B cell (primary cell): ENCODE data around the gene GPC4. TPM values are rescaled to one million over a fixed set of nuclear protein-coding genes. Genes with fewer than 3 reads are reported as not detected.
A peak's percentile ranks its signal among the peaks of the same experiment; 100 is the strongest.

Source experiments
- ATAC-seq: fragments of 200-7000 bp; cut with Tn5 transposase; one replicate; pipeline ENCODE4 v1.10.0; 2021; ENCODE audit warnings: low read depth, mild to moderate bottlenecking, moderate number of reproducible peaks, moderate library complexity
- CTCF ChIA-PET: fragments of 350-600 bp; sonication (Branson Sonifier 250); formaldehyde crosslinking; loops from one replicate; lab custom pipeline; 2021; ENCODE audit warnings: antibody characterized with exemption, inconsistent platforms; lab: Charles Lee
- POLR2A ChIA-PET: fragments of 350-600 bp; sonication (Branson Sonifier 250); formaldehyde crosslinking; loops from one replicate; lab custom pipeline; 2021; ENCODE audit warnings: antibody characterized with exemption; lab: Charles Lee
- DNase-seq: peaks from one replicate; pipeline ENCODE4 v3.0.0; 2013
- H2AFZ ChIP-seq: 2 replicates; pipeline ENCODE4 v1.6.1; 2012; ENCODE audit warnings: mild to moderate bottlenecking, low read depth, low read length; ENCODE audit not compliant: insufficient read depth, poor library complexity, severe bottlenecking
- H3K27ac ChIP-seq, 2 donors: 1 replicate in 1 of 2; 2 replicates in 1 of 2; pipeline ENCODE4 v1.5.1; 2012 to 2013; ENCODE audit warnings: low read length in 2 of 2, mild to moderate bottlenecking in 2 of 2, moderate library complexity in 1 of 2
- H3K27me3 ChIP-seq, 4 experiments: fragments of 200-600 bp in 1 of 4; sonication (generic) in 1 of 4; replicated peaks in 1 of 4; 1 replicate in 2 of 4; 2 replicates in 2 of 4; pipeline versions ENCODE4 v1.6.1 to v1.7.0; 2013 to 2016; ENCODE audit warnings: low read length in 3 of 4, mild to moderate bottlenecking in 2 of 4, mixed read lengths in 1 of 4, moderate library complexity in 1 of 4; ENCODE audit not compliant: insufficient read depth in 4 of 4, control insufficient read depth in 3 of 4; ENCODE audit errors: control extremely low read depth in 1 of 4
- H3K36me3 ChIP-seq, 2 experiments: replicated peaks in 1 of 2; 1 replicate in 1 of 2; 2 replicates in 1 of 2; pipeline versions ENCODE4 v1.6.1 to v1.7.1; 2013; ENCODE audit warnings: low read length in 1 of 2; ENCODE audit not compliant: insufficient read depth in 2 of 2, control insufficient read depth in 1 of 2; ENCODE audit errors: control extremely low read depth in 1 of 2, extremely low read depth in 1 of 2
- H3K4me1 ChIP-seq, 2 donors: fragments of 200-600 bp in 1 of 2; sonication (generic) in 1 of 2; 1 replicate in 1 of 2; 2 replicates in 1 of 2; pipeline versions ENCODE4 v1.5.1 to v1.6.1; 2013 to 2017; ENCODE audit warnings: low read length in 2 of 2; ENCODE audit not compliant: control insufficient read depth in 2 of 2, insufficient read depth in 2 of 2
- H3K4me2 ChIP-seq: replicated peaks from 2 replicates; pipeline ENCODE3; 2012; ENCODE audit warnings: mild to moderate bottlenecking, low read depth, low read length; ENCODE audit not compliant: poor library complexity, severe bottlenecking
- H3K4me3 ChIP-seq, 5 experiments: fragments of 200-600 bp in 1 of 5; sonication (generic) in 1 of 5; 1 replicate in 3 of 5; 2 replicates in 2 of 5; pipeline versions ENCODE4 v1.5.1 to v1.7.0; 2011 to 2016; ENCODE audit warnings: low read length in 4 of 5, mild to moderate bottlenecking in 4 of 5, low read depth in 2 of 5, control low read depth in 1 of 5, moderate library complexity in 1 of 5; ENCODE audit not compliant: insufficient read depth in 1 of 5; ENCODE audit errors: control extremely low read depth in 1 of 5, extremely low read depth in 1 of 5
- H3K79me2 ChIP-seq: fragments of 200-600 bp; sonication (generic); one replicate; pipeline ENCODE4 v1.6.0; 2016; ENCODE audit warnings: low read length; ENCODE audit not compliant: control insufficient read depth, insufficient read depth
- H3K9ac ChIP-seq: fragments of 200-600 bp; sonication (generic); 2 replicates; pipeline ENCODE4 v1.6.1; 2017; ENCODE audit warnings: mild to moderate bottlenecking, low read length, moderate library complexity
- H3K9me3 ChIP-seq, 3 donors: one replicate each; pipeline versions ENCODE4 v1.6.1 to v1.7.1; 2013; ENCODE audit warnings: low read length in 2 of 3; ENCODE audit not compliant: control insufficient read depth in 2 of 3, insufficient read depth in 1 of 3; ENCODE audit errors: control extremely low read depth in 1 of 3
- H4K20me1 ChIP-seq: 2 replicates; pipeline ENCODE4 v1.6.0; 2012; ENCODE audit warnings: mild to moderate bottlenecking, low read length; ENCODE audit not compliant: insufficient read depth, control insufficient read depth, poor library complexity, severe bottlenecking
- H3K27ac Mint-ChIP-seq: one replicate; pipeline ENCODE4 v1.8.0; 2021; ENCODE audit warnings: mixed read lengths
- H3K27me3 Mint-ChIP-seq: one replicate; pipeline ENCODE4 v1.8.0; 2021; ENCODE audit warnings: mixed read lengths
- H3K4me1 Mint-ChIP-seq: one replicate; pipeline ENCODE4 v1.8.0; 2021; ENCODE audit warnings: mixed read lengths
- H3K4me3 Mint-ChIP-seq: one replicate; pipeline ENCODE4 v1.8.0; 2021; ENCODE audit warnings: mixed read lengths
- H3K9me3 Mint-ChIP-seq: one replicate; pipeline ENCODE4 v1.8.0; 2022; ENCODE audit warnings: mixed read lengths; ENCODE audit not compliant: insufficient read depth
- EZH2 ChIP-seq: IDR thresholded peaks from 2 replicates; pipeline ENCODE4 v1.6.1; 2012; ENCODE audit warnings: borderline replicate concordance, low read depth, mild to moderate bottlenecking, moderate library complexity, low read length; ENCODE audit not compliant: insufficient read depth, poor library complexity, severe bottlenecking
- WGBS: methylation state at CpG from one replicate; pipeline ENCODE4 v1.1.5; 2013; ENCODE audit warnings: missing lambda C conversion rate; ENCODE audit not compliant: insufficient coverage; 5-methylcytosine and 5-hydroxymethylcytosine counted together
- intact Hi-C: fragments of 100-400 bp; cut with micrococcal nuclease; formaldehyde crosslinking; loops from one replicate; pipeline ENCODE4 v1.10.0; 2022
- polyA plus RNA-seq: library from polyadenylated mRNA; depleted of rRNA; stranded (reverse); fragments of >200 nt; gene quantifications from 2 replicates; pipeline ENCODE4 v1.2.3, GENCODE V29; 2012
- total RNA-seq, 2 donors: library from RNA; stranded (reverse); fragments of 120-200 nt in 1 of 2; gene quantifications; 1 replicate in 1 of 2; 2 replicates in 1 of 2; pipeline versions ENCODE4 v1.2.3 to v1.2.4, GENCODE V29; 2013 to 2022
- TF ChIP-seq, protein P1 (sequence below): fragments of 200-600 bp; IDR thresholded peaks from one replicate; pipeline ENCODE4 v1.8.0; 2022; ENCODE audit warnings: antibody characterized with exemption, mild to moderate bottlenecking

Gene GPC4
- total and polyA plus RNA-seq, 2 donors (not counting 1 experiment from before 2014, with no cell fraction given) = 0.30 to 0.47 TPM

DNA sequence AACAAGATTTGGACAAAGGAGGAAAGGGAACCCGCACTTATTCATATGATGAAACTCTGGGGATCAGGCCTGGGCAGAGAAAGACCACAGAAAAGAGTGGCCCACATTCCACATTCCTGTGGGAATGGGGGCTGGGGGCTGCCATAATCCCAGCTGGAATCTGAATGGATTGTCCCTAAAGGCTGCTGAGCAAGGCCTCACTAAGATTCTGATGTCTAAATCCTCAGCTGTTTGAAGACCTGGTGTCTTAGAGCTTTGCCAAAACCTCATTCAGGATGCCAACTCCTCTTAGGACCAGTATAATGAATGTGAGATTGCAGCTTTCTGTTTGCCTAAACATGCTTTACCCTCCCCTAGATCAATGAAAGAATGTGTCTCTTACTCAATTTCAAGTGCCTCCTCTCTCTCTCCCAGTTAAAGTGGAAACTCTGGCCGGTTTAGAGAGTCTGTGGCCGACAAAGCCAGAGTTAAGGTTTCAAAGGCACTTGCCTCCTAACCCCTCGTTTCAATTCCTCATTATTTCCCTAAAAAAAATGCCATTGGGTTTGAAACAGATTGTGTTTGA is 33.3 kb upstream of the GPC4 start:
- ChIA-PET CTCF (no interaction called here), POLR2A (no interaction called here)
- Histone ChIP-seq H3K27me3 (no peaks in the 10 kb centered on the region), H3K4me1 (no peaks in the 10 kb centered on the region), H3K27ac (no peak overlapping the region), H3K36me3 (no peaks in the 10 kb centered on the region), H3K9ac (no peak overlapping the region), H3K4me3 (no peak overlapping the region), H3K79me2 (no peaks in the 10 kb centered on the region), H4K20me1 (no peaks in the 10 kb centered on the region), H3K4me2 (no peak overlapping the region), H3K9me3 (no peaks in the 10 kb centered on the region), H2AFZ (no peak overlapping the region)
- Mint-ChIP-seq H3K27me3 (no peaks in the 10 kb centered on the region), H3K4me3 (no peak overlapping the region), H3K4me1 (peaks cover 5% of the 10 kb centered on the region), H3K9me3 (no peaks in the 10 kb centered on the region), H3K27ac (no peak overlapping the region)
- ATAC-seq = no peak
- WGBS = no CpG with 5 or more reads among the region's 4 CpGs
- intact Hi-C loops = no loop called here
- TF ChIP-seq, protein P1, sequence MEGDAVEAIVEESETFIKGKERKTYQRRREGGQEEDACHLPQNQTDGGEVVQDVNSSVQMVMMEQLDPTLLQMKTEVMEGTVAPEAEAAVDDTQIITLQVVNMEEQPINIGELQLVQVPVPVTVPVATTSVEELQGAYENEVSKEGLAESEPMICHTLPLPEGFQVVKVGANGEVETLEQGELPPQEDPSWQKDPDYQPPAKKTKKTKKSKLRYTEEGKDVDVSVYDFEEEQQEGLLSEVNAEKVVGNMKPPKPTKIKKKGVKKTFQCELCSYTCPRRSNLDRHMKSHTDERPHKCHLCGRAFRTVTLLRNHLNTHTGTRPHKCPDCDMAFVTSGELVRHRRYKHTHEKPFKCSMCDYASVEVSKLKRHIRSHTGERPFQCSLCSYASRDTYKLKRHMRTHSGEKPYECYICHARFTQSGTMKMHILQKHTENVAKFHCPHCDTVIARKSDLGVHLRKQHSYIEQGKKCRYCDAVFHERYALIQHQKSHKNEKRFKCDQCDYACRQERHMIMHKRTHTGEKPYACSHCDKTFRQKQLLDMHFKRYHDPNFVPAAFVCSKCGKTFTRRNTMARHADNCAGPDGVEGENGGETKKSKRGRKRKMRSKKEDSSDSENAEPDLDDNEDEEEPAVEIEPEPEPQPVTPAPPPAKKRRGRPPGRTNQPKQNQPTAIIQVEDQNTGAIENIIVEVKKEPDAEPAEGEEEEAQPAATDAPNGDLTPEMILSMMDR = no peak
- no peak for TF ChIP-seq EZH2
- no peak for DNase-seq

DNA sequence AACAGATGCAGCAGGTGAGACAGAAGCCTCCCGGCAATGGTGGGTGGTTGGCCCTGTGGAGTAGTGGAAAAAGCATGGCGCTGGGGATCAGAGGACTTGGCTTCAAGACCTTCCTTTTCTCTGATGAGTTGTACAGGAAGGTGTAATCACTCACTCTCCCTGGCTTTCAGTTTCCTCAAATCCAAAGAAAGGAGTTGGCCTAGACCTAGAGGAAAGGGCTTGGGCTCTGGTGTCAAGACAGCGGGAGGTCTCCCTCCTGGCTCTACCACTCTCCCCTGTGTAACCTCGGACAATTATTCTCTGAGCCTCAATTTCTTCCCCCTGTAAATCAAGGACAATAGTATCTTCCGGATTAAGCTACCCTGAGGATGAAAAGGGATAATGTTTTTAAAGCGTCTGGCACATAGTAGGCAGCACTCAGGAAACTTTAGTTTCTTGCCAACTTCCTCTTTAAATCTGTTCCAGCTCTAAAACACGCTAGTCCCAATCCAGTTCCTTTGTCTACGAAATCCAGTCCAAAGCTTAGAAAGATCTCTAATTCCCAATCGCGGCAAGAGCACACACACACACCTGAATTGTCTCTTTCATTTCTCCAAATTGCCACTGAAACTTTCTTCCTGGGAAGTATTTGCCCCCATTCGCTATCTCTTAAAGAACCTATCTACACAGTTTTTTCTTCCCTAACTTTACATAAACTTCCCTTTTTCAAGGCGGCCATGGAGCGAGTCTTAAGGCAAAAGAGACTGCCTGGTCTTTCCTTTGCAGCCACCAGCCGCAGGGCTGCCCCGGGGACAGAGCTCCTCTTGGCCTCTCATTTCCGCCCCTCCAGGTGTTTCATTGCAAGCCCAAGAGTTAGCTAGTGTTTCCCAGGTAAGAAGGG is 29.9 kb upstream of the GPC4 start:
- POLR2A ChIA-PET = no interaction called here
- H3K4me1 Mint-ChIP-seq = peaks cover 5% of the 10 kb centered on the region
- H3K27ac Mint-ChIP-seq = no peak overlapping the region
- H3K27me3 ChIP-seq = no peaks in the 10 kb centered on the region
- no peak overlapping the region for H3K4me3 ChIP-seq
- no peak for DNase-seq
- CTCF ChIA-PET = interaction anchor here (0.6 kb wide), 1 partner anchor 15 kb away, joined by 4 read pairs; no protein-coding TSS in a partner anchor
- peak overlapping the region; percentile 16 for H2AFZ ChIP-seq
- H3K4me2 ChIP-seq = no peak overlapping the region
- no peaks in the 10 kb centered on the region for H3K27me3 Mint-ChIP-seq
- H3K4me3 Mint-ChIP-seq = no peak overlapping the region
- H3K9ac ChIP-seq = no peak overlapping the region
- H3K9me3 ChIP-seq = no peaks in the 10 kb centered on the region
- no peaks in the 10 kb centered on the region for H4K20me1 ChIP-seq
- intact Hi-C loops = no loop called here
- H3K79me2 ChIP-seq = no peaks in the 10 kb centered on the region
- TF ChIP-seq EZH2 = no peak
- TF ChIP-seq, protein P1 = no peak
- H3K4me1 ChIP-seq = no peaks in the 10 kb centered on the region
- 11% methylated on average over 8 of the region's 16 CpGs for WGBS
- H3K27ac ChIP-seq = no peak overlapping the region
- H3K36me3 ChIP-seq = no peaks in the 10 kb centered on the region
- no peaks in the 10 kb centered on the region for H3K9me3 Mint-ChIP-seq
- ATAC-seq = no peak
